Loucy (cell line): ENCODE data around the gene GGA3.

Source experiments
- CTCF ChIP-seq: fragments of 200-600 bp; sonication (generic); conservative IDR thresholded peaks from 2 replicates; pipeline ENCODE4 v1.5.1; 2014; ENCODE audit warnings: mild to moderate bottlenecking, antibody characterized with exemption, low read length
- EZH2phosphoT487 ChIP-seq: fragments of 200-600 bp; IDR thresholded peaks from 2 replicates; pipeline ENCODE4 v1.6.1; 2018; ENCODE audit warnings: antibody characterized with exemption, mild to moderate bottlenecking, moderate library complexity, borderline replicate concordance

DNA sequence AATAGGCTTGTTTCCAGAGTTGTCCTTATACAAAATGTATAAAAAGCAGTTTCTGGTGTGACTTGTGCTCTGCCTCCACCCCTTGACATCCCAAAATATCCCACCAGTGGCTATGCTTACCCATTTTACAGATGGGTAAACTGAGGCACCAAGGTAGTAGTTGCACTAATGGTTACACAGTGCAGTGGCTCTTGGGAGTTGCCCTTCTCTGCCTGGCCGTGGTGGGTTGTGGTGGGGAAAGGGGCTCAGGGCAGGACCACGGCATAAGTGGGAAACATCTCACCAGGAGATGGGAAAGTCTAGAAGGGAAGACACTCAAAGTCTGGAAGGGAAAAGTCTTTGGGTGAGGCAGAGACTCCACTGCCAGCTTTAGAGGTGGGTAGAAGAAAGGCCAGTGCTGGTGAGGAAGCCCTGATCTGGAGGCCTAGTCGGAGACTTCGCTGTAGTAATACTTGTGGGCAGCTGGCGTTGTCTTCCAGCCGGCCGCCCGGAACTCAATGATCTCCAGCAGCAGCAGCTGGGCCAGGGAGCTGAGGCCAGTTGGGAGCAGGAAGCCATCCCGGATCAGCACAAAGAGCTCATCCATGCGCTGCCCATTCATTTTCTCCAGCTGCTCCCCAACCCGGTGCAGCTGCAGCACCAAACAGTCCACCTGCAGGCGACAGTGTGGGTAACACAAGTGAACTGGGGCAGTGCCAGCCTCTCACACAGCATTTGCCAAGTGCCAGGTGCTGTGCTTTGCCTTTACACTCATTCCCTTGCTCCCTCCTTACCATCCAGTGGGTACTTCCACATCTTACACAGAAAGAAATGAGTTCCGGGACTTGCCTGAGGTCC lies 5.1 kb upstream of the GGA3 start:
- TF ChIP-seq CTCF (no peak), EZH2phosphoT487 (no peak)
